HG03159 (cell line): ENCODE results near the gene MUC20.
"Not testable (repeated sequence)": the region's sequence is repeated elsewhere in the genome, so short reads cannot be mapped to it uniquely, and the experiment has no call there.

Experiments
- ATAC-seq: cut with Tn5 transposase; IDR thresholded peaks from one replicate; pipeline ENCODE4 v1.9.1; 2021; ENCODE audit warnings: mild to moderate bottlenecking, moderate library complexity; ENCODE audit not compliant: unreplicated experiment

Gene MUC20, protein sequence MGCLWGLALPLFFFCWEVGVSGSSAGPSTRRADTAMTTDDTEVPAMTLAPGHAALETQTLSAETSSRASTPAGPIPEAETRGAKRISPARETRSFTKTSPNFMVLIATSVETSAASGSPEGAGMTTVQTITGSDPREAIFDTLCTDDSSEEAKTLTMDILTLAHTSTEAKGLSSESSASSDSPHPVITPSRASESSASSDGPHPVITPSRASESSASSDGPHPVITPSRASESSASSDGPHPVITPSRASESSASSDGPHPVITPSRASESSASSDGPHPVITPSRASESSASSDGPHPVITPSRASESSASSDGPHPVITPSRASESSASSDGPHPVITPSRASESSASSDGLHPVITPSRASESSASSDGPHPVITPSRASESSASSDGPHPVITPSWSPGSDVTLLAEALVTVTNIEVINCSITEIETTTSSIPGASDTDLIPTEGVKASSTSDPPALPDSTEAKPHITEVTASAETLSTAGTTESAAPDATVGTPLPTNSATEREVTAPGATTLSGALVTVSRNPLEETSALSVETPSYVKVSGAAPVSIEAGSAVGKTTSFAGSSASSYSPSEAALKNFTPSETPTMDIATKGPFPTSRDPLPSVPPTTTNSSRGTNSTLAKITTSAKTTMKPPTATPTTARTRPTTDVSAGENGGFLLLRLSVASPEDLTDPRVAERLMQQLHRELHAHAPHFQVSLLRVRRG

GRCh38 chr3:195720831-195721506 is at the start of gene MUC20:
MUC20 (plus strand) TSS chr3:195720978; CDS start chr3:195721008, 30 bp downstream.
- ATAC-seq = not testable (repeated sequence)

- not testable (repeated sequence) for ATAC-seq
Measured at GRCh38 chr3:195671283-195671682, 49.5 kb upstream of the MUC20 start.

DNA sequence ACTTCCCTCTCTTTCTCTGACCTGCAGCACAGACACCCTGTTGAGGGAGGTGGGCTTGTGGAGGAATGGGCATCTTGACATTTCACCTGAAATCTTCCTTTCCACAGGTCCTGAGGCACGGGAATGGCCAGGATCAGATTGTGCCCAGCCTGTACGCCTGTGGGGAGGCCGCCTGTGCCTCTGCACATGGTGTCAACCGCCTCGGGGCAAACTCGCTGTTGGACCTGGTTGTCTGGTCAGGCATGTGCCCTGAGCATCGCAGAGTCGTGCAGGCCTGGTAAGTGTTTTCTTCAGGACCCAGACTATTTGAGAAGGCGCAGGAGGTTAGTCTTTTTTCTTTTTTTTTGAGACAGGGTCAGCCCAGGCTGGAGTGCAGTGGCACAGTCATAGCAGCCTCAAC is 47.1 kb upstream of the MUC20 start:
- not testable (repeated sequence) for ATAC-seq

DNA sequence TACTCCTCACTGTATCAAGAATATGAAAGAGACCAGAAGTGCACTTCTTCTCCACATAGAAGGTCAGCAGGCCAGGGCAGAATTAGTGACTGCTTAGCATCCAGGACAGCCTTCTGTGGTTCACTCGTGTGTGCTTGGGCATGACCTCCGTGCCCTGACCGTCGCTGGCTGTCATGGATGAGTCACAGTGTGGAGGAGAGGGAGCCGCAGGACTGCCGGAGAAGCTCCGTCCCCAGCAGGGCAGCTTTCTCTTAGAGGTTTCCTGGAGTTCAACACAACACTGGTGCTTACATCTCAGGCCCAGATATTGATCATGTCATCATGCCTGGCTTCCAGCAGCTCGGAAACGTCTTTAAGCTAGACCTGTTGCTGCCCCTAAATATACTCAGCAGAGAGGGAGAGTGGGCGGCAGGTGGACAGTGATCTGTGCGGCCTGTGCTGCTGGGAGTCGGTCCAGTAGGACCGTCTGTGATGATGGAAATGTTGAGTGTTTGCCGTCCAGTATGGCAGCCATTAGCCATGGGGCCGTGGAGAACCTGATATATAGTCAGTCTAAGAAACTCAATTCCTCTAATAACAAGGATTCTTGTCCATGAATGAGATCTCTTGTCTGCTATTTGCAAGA is 42.3 kb upstream of the MUC20 start:
- not testable (repeated sequence) for ATAC-seq

DNA sequence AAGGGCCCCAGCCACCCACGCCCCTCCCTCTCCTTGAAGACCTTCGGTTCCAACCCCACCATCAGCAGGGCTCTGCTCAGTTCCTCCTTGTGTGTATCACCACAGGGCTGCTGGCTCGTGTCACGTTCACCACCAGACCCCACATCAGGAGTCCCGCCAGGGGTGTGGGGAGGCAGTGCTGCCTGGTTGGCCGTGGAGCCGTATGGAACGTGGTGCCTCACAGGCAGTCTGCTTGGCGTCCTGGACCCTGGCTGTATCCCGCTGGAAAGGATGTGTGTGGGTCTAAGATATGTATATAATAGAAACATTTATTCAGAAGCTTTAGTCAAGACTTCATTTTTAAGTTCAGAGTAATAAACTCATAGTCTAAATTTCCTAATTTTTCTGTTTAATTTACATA is 40.1 kb upstream of the MUC20 start:
- not testable (repeated sequence) for ATAC-seq

- ATAC-seq = not testable (repeated sequence)
Measured at GRCh38 chr3:195681458-195682103, 39.2 kb upstream of the MUC20 start.

DNA sequence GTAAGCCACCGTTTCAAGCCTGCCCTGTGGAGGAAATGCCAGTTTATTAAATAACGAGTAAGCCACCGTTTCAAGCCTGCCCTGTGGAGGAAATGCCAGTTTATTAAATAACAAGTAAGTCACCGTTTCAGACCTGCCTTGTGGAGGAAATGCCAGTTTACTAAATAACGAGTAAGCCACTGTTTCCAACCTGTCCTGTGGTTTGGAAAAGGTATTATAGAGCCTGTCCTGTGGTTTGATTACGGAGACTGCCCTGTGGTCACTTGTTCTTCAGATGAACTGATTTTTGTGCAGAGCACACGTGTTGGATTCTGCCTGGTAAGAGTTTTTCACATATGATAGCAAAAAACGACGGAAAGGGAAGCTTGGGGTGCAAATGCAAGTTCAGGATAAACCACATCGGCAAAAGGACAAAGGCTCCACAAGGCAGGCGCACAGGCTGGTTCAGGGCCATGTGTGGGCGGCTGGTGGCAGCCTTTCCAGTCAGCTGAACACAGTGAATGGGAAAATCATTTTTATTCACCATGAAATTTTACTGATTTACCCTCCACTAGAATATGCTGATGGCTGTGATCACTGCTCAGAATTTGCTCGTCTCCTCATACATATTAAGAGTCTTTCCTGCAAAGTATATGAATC is 38.6 kb upstream of the MUC20 start:
- not testable (repeated sequence) for ATAC-seq

GRCh38 chr3:195683722-195684526 is 36.9 kb upstream of the MUC20 start:
- not testable (repeated sequence) for ATAC-seq

GRCh38 chr3:195684527-195685257 is 36.1 kb upstream of the MUC20 start:
- ATAC-seq = not testable (repeated sequence)

GRCh38 chr3:195686537-195687208 is 34.1 kb upstream of the MUC20 start:
- ATAC-seq = not testable (repeated sequence)

DNA sequence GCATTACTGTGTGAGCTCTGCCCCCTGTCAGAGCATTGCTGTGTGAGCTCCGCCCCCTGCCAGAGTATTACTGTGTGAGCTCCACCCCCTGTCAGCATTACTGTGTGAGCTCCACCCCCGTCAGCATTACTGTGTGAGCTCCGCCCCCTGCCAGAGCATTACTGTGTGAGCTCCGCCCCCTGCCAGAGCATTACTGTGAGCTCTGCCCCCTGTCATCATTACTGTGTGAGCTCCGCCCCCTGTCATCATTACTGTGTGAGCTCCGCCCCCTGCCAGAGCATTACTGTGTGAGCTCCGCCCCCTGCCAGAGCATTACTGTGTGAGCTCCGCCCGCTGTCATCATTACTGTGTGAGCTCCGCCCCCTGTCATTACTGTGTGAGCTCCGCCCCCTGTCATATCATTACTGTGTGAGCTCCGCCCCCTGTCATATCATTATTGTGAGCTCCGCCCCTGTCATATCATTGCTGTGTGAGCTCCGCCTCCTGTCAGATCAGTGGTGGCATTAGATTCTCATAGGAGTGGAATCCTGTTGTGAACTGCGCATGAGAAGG is 33.5 kb upstream of the MUC20 start:
- not testable (repeated sequence) for ATAC-seq

GRCh38 chr3:195688471-195689183 is 32.2 kb upstream of the MUC20 start:
- not testable (repeated sequence) for ATAC-seq

DNA sequence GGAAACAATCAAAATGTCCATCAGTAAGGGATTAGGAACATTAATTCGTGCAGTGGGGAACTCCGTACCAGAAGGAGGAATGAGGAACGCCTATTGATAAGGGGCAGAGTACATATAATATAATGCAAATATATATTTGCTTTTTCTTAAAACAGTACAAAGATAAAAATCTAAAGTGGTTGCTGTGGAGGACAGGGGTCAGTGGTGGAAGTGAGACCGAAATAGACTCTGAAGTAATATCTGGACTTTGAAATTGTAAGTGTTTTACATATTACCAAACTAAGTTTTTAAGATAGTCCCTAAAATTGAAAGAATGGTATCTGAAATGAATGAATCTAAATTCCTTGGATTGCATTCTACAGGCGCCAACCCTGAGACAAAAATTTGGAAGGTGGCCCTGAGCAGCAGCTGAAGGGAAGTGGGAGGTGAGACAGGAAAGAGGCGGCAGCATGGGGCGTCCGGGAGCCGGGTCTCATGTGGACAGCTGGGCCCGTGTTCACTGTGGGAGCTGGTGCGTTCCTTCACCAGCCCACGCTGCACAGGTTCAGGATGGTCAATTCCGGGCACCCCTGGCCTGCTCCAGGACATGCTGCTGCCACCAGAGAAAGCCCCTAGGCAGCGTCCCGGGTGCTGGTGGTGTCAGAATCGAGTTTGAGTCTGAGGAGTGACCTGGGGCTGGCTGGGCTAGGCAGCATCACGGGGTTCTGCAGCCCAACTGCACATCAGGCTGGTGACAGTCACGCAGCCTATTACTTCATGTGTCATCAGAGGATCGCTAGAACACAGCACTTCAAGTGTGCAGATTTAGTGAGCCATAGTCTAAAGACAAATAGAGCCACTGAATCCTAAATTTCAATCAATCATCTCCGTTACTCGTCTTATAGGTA is 31.4 kb upstream of the MUC20 start:
- ATAC-seq = not testable (repeated sequence)

DNA sequence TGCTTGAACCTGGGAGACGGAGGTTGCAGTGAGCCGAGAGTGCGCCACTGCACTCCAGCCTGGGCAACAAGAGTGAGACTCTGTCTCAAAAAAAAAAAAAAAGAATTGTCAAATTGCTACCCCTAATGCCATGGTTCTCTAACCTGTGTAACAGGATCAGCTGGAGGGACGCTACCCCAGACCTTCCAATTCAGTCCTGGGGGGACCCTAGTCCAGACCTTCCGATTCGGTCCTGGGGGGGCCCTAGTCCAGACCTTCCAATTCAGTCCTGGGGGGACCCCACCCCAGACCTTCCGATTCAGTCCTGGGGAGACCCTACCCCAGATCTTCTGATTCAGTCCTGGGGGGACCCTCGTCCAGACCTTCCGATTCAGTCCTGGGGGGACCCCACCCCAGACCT is 29.8 kb upstream of the MUC20 start:
- no peak for ATAC-seq

DNA sequence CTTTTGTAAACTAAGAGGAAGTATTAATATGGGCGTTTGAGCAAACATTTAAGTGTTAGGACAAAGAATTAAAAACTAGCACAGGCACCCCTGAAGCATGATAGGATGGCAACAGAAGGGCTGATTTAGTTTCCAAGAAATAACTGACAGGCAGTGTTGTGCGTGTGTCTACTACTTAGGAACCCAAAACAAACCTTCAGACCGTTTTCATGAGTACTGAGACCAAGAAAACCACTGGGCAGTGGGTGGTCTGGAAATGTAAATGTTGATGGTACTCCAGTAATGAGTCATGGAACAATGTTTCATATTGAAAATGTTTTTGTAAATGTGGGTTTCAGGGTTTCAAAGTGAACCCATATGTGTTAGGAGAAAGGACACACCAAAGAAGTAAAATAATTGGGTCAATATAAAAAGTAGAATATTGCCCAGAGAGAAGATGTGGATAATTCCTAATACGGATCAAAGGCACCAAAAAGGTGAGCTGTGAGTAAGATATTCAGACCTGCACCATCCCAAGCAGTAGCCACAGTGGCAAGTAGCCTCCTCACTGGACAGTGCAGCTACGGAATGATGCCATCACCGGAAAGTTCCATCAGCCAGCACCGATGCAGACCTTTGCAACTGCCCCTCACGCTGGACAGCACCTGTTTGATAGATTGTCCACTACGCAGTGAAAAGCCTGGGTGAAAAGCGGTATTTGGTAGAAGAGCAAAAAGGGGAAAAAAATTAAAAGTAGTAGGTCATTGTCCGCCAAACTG is 29.0 kb upstream of the MUC20 start:
- ATAC-seq = not testable (repeated sequence)
